Gastroesophageal sphincter (tissue), 4 donors: ENCODE results near the gene RNF113B. TPM values are rescaled to one million over a fixed set of nuclear protein-coding genes. Genes with fewer than 3 reads are reported as not detected.

Experiments used
- ATAC-seq: fragments of 150-250 bp; one replicate; pipeline ENCODE4 v1.9.1; 2016; ENCODE audit warnings: mild to moderate bottlenecking, moderate library complexity
- H3K27ac ChIP-seq, 4 donors: fragments of 200-600 bp; sonication (generic) in 3 of 4; 1 replicate in 3 of 4; 2 replicates in 1 of 4; pipeline ENCODE4 v1.5.1; 2016 to 2019
- H3K27me3 ChIP-seq: fragments of 200-600 bp; sonication (generic); one replicate; pipeline ENCODE4 v1.5.1; 2019
- H3K36me3 ChIP-seq, 2 donors: fragments of 200-600 bp; sonication (generic); one replicate each; pipeline ENCODE4 v1.5.1; 2019; ENCODE audit warnings: control low read depth in 1 of 2
- H3K4me1 ChIP-seq, 3 donors: fragments of 200-600 bp; sonication (generic); 1 replicate in 2 of 3; 2 replicates in 1 of 3; pipeline ENCODE4 v1.5.1; 2016 to 2019; ENCODE audit warnings: control low read depth in 2 of 3
- H3K4me3 ChIP-seq, 2 donors: fragments of 200-600 bp; sonication (generic); one replicate each; pipeline ENCODE4 v1.5.1; 2019; ENCODE audit warnings: mild to moderate bottlenecking in 1 of 2, moderate library complexity in 1 of 2
- H3K9me3 ChIP-seq, 3 donors: fragments of 200-600 bp; sonication (generic); one replicate each; pipeline ENCODE4 v1.5.1; 2017 to 2019; ENCODE audit warnings: control low read depth in 2 of 3
- EP300 ChIP-seq: sonication (generic); formaldehyde crosslinking; IDR thresholded peaks from one replicate; pipeline ENCODE4 v1.6.1; 2017; ENCODE audit warnings: antibody characterized with exemption, mild to moderate bottlenecking
- POLR2A ChIP-seq, 2 donors: fragments of 450-650 bp; IDR thresholded peaks; one replicate each; pipeline ENCODE4 v1.6.1; 2017; ENCODE audit warnings: antibody characterized with exemption in 2 of 2, mild to moderate bottlenecking in 2 of 2, moderate library complexity in 1 of 2
- POLR2AphosphoS5 ChIP-seq: sonication (generic); formaldehyde crosslinking; IDR thresholded peaks from one replicate; pipeline ENCODE4 v1.6.1; 2017; ENCODE audit warnings: antibody characterized with exemption
- WGBS, 2 donors: methylation state at CpG; one replicate each; pipeline ENCODE4 v1.1.5; 2018; ENCODE audit warnings: low coverage in 1 of 2; 5-methylcytosine and 5-hydroxymethylcytosine counted together
- total RNA-seq, 4 donors: library from RNA; depleted of rRNA; stranded (reverse); fragments of >200 nt; gene quantifications; one replicate each; pipeline ENCODE4 v1.1.0, GENCODE V29; 2016
- TF ChIP-seq, protein P1 (sequence below), 4 experiments: fragments of 200-600 bp in 2 of 4; fragments of 450-650 bp in 2 of 4; sonication (generic) in 1 of 4; IDR thresholded peaks; one replicate each; pipeline ENCODE4 v1.5.1; 2017 to 2019; ENCODE audit warnings: antibody characterized with exemption in 4 of 4, mild to moderate bottlenecking in 2 of 4, moderate library complexity in 2 of 4

Gene RNF113B
- total RNA-seq, 4 donors from 2014 or later = not detected

DNA sequence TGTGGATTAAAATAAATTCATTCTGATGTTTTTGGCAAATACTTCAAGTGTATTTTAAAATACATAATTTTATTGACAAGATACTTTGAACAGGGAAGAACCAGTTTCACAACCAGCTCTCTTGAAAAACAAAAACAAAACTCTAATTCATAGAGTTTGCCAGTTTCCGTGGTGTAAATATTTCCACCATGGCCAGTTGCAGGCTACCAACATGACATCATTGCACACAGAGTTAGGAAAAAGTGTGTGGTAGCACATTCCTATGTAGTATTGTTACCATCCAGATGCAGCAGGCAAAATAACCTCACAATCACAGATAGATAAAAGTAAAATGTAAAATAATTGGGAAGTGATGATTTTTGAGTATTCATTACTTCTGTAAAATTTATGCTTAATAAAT lies 7.7 kb upstream of the RNF113B start:
- Histone ChIP-seq H3K4me3 (no peak overlapping the region), H3K36me3 (no peaks in the 10 kb centered on the region), H3K9me3 (no peaks in the 10 kb centered on the region), H3K27ac (peak overlapping the region in 1 of 4 donors; percentile 65), H3K27me3 (no peaks in the 10 kb centered on the region), H3K4me1 (peaks cover 0 to 46% (median 2%) of the 10 kb centered on the region in 3 donors)
- ATAC-seq = no peak
- no peak for TF ChIP-seq POLR2A (IDR thresholded peaks at IDR 0.05)
- TF ChIP-seq EP300 = no peak
- TF ChIP-seq, protein P1, sequence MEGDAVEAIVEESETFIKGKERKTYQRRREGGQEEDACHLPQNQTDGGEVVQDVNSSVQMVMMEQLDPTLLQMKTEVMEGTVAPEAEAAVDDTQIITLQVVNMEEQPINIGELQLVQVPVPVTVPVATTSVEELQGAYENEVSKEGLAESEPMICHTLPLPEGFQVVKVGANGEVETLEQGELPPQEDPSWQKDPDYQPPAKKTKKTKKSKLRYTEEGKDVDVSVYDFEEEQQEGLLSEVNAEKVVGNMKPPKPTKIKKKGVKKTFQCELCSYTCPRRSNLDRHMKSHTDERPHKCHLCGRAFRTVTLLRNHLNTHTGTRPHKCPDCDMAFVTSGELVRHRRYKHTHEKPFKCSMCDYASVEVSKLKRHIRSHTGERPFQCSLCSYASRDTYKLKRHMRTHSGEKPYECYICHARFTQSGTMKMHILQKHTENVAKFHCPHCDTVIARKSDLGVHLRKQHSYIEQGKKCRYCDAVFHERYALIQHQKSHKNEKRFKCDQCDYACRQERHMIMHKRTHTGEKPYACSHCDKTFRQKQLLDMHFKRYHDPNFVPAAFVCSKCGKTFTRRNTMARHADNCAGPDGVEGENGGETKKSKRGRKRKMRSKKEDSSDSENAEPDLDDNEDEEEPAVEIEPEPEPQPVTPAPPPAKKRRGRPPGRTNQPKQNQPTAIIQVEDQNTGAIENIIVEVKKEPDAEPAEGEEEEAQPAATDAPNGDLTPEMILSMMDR (IDR thresholded peaks at IDR 0.05) = no peak
- no peak for TF ChIP-seq POLR2AphosphoS5
- 50 to 68% methylated on average over 1 of the region's 1 CpG for WGBS, 2 donors

DNA sequence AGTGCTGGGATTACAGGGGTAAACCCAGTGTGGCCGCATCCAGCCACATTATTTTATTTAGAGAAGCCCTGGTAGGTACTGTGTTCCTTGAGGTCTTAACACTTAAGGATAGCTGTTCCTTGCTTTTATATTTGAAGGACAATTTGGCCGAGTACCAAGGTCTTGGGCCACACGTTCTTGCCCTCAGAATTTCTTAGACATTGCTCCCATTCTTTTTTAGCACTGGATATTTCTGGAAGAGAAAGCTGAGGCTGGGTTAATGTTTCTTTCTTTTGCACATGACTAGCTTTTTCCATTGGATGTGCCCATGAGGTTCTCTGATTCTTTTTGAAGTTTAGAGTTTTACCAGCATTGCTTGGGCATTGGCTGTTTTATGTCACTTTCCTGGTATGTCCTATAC lies 5.5 kb upstream of the RNF113B start:
- TF ChIP-seq POLR2A (IDR thresholded peaks at IDR 0.05) (no peak), POLR2AphosphoS5 (peak; percentile 67)
- Histone ChIP-seq H3K27ac (peak overlapping the region in 2 of 4 donors; percentile 64 to 65), H3K4me3 (no peak overlapping the region), H3K36me3 (no peaks in the 10 kb centered on the region), H3K4me1 (peaks cover 0 to 29% (median 2%) of the 10 kb centered on the region in 3 donors), H3K27me3 (no peaks in the 10 kb centered on the region), H3K9me3 (no peaks in the 10 kb centered on the region)
- ATAC-seq = peak; percentile 55
- 39% methylated on average over 3 of the region's 3 CpGs; no CpG with 5 or more reads in 1 of the 2 donors for WGBS, 2 donors

DNA sequence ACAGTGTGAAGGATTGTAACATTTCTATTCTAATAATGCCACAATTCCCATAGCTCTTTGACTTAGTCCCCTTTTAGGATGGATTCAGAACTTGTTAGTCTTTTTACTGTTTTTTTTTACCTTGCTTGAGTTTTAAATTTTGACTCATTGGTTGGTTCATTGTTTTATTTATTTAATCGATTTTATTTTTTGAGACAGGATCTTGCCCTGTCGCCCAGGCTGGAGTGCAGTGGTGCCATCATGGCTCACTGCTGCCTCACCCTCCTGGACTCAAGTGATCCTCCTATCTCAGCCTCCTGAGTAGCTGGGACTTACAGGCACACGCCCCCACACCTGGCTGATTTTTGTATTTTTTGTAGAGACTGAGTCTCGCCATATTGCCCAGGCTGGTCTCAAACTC lies 5.1 kb upstream of the RNF113B start:
- no peak for TF ChIP-seq POLR2A (IDR thresholded peaks at IDR 0.05)
- TF ChIP-seq EP300 = no peak
- no peak for TF ChIP-seq POLR2AphosphoS5
- H3K36me3 ChIP-seq = no peaks in the 10 kb centered on the region
- no peaks in the 10 kb centered on the region for H3K9me3 ChIP-seq
- no peaks in the 10 kb centered on the region for H3K27me3 ChIP-seq
- no peak overlapping the region for H3K4me3 ChIP-seq
- ATAC-seq = no peak
- WGBS, 2 donors = 83% methylated on average over 3 of the region's 4 CpGs; no CpG with 5 or more reads in 1 of the 2 donors
- peaks cover 0 to 25% (median 2%) of the 10 kb centered on the region in 3 donors for H3K4me1 ChIP-seq
- H3K27ac ChIP-seq = peak overlapping the region in 2 of 4 donors; percentile 64 to 65

DNA sequence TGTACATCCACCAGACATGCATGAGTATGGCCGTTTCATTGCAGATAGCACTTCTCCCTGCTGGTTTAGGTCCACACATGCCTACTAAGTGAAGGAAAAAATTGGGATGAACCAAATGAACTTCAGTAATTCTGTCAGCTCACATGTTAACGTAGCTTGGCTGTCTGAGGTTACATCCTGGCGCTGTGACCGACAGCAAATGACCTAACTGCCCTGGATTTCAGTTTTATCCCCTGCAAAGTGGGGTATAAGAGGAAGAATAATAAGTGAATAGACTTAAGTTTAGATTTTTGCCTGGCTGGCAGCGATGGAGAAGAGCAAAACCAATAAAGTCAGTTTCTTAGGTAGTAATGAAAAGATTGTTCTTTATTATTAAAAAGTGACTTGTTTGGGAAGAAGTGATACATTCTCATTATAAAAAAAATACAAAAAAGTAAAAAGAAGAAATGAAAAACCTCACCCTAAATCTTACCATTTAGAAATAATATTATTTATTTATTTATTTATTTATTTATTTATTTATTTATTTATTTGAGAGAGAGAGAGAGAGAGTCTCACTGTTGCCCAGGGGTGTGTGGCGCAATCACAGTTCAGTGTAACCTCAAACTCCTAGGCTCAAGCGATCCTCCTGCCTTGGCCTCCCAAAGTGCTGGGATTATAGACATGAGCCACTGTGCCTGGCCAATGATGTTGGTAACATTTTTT lies 4.2 kb upstream of the RNF113B start:
- H3K27me3 ChIP-seq = no peaks in the 10 kb centered on the region
- TF ChIP-seq, protein P1 (IDR thresholded peaks at IDR 0.05) = no peak
- no peak for TF ChIP-seq EP300
- TF ChIP-seq POLR2AphosphoS5 = no peak
- TF ChIP-seq POLR2A (IDR thresholded peaks at IDR 0.05) = no peak

DNA sequence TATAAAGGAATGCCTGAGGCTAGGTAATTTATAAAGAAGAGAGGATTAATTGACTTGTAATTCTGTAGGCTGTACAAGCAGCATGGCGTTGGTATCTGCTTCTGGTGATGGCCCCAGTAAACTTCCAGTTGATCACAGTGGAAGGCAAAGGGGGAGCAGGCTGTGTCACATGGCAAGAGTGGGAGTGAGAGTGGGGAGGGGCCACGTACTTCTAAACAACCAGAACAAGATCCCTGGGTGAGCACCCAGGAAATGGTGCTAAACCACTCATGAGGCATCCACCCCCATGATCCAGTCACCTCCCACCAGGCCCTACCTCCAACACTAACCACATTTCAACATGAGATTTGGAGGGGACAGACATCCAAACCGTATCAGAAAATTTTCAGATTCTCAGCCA lies 3.0 kb upstream of the RNF113B start:
- no peak for ATAC-seq
- TF ChIP-seq EP300 = no peak
- TF ChIP-seq, protein P1 (IDR thresholded peaks at IDR 0.05) = no peak
- TF ChIP-seq POLR2A (IDR thresholded peaks at IDR 0.05) = no peak
- TF ChIP-seq POLR2AphosphoS5 = no peak
- Histone ChIP-seq H3K27me3 (no peaks in the 10 kb centered on the region), H3K27ac (no peak overlapping the region), H3K4me1 (peaks cover 0 to 28% (median 2%) of the 10 kb centered on the region in 3 donors), H3K4me3 (no peak overlapping the region), H3K9me3 (no peaks in the 10 kb centered on the region), H3K36me3 (no peaks in the 10 kb centered on the region)
- 79 to 82% methylated on average over 1 to 3 of the region's 3 CpGs for WGBS, 2 donors

More for the DNA sequence above, 4.2 kb upstream of the RNF113B start:
- 89 to 98% methylated on average over 7 of the region's 7 CpGs for WGBS, 2 donors
- no peak for ATAC-seq
- Histone ChIP-seq H3K36me3 (no peaks in the 10 kb centered on the region), H3K27ac (no peak overlapping the region), H3K9me3 (no peaks in the 10 kb centered on the region), H3K4me3 (no peak overlapping the region), H3K4me1 (peaks cover 0 to 22% (median 2%) of the 10 kb centered on the region in 3 donors)

DNA sequence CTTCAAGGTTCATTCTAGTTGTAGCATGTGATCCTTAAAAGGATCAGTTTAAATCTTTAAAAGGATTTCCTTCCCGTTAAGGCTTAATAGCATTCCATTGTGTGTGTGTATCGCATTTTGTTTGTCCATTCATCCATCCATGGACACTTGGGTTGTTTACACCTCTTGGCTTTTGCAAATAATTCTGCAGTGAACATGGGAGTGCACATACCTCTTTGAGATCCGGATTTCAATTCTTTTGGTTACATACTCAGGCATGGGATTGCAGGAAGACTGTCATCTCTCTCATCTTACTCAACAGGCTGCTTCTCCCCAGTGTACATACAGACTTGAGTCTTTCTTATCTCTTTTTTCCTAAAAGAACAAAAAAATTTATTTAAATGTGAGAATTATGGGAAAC lies 1.2 kb downstream of the RNF113B start:
- peaks cover 9 to 48% (median 28%) of the 10 kb centered on the region in 3 donors for H3K4me1 ChIP-seq

More for the DNA sequence above, 1.2 kb downstream of the RNF113B start:
- Histone ChIP-seq H3K36me3 (no peaks in the 10 kb centered on the region), H3K27me3 (no peaks in the 10 kb centered on the region), H3K27ac (no peak overlapping the region), H3K9me3 (no peaks in the 10 kb centered on the region), H3K4me3 (no peak overlapping the region)
- TF ChIP-seq, protein P1 (IDR thresholded peaks at IDR 0.05) = no peak
- no peak for TF ChIP-seq POLR2A (IDR thresholded peaks at IDR 0.05)
- peak; percentile 5 for TF ChIP-seq POLR2AphosphoS5
- TF ChIP-seq EP300 = no peak
- no peak for ATAC-seq
- 63 to 78% methylated on average over 2 to 3 of the region's 3 CpGs for WGBS, 2 donors
